NT2/D1 (cell line): ENCODE results near the gene ANO9.

Source experiments
- SUZ12 ChIP-seq: IDR thresholded peaks from 2 replicates; pipeline ENCODE4 v1.6.1; 2011; ENCODE audit not compliant: insufficient read length, insufficient read depth; ENCODE audit errors: extremely low read depth
- YY1 ChIP-seq: IDR thresholded peaks from 2 replicates; pipeline ENCODE4 v1.6.1; 2011; ENCODE audit not compliant: insufficient read length, insufficient read depth
- ZNF274 ChIP-seq: IDR thresholded peaks from 2 replicates; pipeline ENCODE4 v1.6.1; 2011; ENCODE audit warnings: mild to moderate bottlenecking, low read depth, low read length

GRCh38 chr11:379205-380094 lies 62.4 kb downstream of the ANO9 start:
- TF ChIP-seq SUZ12 (no peak), ZNF274 (no peak), YY1 (no peak)
